AG20443 (cell line): ENCODE measurements around the gene WFIKKN1.
A peak's percentile ranks its signal among the peaks of the same experiment; 100 is the strongest.

Experiments used
- DNase-seq: peaks from one replicate; pipeline ENCODE4 v3.0.0; 2012; ENCODE audit warnings: low spot score, mixed read lengths

WFIKKN1 gene

DNA sequence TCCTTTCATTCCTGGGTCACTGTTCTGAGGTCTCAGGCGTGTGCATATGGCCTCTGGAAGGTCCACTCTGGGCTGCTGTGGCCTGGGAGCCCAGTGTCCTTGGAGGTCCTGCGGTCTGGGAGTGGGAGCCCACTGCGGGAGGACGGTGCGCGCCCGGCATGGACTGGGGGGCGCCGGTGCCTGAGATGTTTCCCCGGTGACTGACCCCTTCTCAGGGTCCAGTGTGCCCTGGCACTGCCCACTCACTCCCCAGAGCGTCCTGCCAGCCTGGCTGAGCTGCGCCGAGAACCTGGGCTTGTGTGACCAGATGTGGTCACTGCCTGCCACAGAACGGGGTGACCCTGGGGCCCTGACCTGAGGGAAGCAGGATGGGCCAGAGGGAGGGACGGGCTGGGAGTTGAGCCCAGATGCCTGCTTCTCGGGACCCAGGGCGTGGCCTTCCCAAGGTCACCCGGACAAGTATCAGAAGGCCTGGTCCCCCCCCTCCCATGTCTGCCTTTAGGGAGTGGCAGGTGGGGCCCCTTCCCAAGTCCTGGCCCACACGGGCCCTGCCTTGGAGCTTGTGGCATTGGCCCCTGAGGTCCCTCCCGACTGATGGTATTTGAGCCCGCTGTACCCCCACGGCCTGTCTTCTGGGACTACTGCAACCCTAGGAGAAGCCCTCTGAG lies 43.6 kb downstream of the WFIKKN1 start:
- no peak for DNase-seq

- peak; percentile 60 for DNase-seq
These were observed 44.4 kb downstream of the WFIKKN1 start, which contains the start of gene RHBDL1 for GRCh38 chr16:674968-675883. TSS of gene RHBDL1 (plus strand) at chr16:675671. CDS start at chr16:675791, 120 bp downstream.

GRCh38 chr16:675884-676564 lies 45.2 kb downstream of the WFIKKN1 start:
- no peak for DNase-seq

DNA sequence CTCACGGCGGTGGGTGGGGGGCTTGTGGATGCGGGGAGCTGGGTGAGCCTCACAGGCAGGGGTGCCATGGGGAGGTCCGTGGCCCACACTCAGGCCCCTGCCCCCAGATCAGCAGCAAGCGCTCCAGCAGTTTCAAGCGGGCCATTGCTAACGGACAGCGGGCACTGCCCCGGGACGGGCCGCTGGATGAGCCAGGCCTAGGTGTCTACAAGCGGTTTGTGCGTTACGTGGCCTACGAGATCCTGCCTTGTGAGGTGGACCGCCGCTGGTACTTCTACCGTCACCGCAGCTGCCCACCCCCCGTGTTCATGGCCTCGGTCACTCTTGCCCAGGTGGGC lies 45.7 kb downstream of the WFIKKN1 start:
- DNase-seq, result no peak

- DNase-seq, result no peak
These were observed 46.1 kb downstream of the WFIKKN1 start for GRCh38 chr16:676913-677312.

GRCh38 chr16:677316-678190 lies 46.8 kb downstream of the WFIKKN1 start:
- DNase-seq, result no peak

DNA sequence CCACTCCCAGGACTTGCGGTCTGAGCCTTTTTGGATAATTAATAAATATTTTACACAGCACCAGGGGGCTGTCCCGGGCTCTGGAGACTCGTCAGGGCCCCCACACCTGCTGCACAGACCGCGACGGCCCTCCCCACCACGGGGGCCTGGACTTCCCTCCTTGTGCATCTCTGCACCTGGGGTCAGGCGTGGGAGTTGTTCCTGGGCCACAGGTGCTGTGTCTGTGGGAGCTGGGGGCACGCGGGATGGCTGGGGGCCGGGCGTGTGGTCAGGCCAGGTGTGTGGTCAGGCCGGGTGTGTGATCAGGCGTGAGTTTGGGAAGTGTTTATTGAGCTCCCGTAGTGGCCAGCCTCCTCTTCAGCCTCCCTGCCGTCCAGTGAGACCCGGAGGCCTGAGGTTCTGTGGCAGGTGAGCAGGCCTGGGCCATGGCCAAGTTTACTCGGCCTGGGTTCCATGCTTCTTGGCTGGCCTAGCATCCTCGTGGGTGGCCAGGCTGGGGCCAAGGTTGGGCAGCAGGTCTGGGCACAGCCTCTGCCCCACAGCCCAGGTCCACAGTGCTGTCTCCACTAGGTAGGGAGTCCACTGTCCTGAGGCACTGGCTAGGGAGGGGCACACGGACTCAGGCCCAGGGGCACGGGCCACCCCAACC lies 47.5 kb downstream of the WFIKKN1 start:
- no peak for DNase-seq

- DNase-seq, result peak; percentile 40
These were observed 48.4 kb downstream of the WFIKKN1 start for GRCh38 chr16:678858-679813.

DNA sequence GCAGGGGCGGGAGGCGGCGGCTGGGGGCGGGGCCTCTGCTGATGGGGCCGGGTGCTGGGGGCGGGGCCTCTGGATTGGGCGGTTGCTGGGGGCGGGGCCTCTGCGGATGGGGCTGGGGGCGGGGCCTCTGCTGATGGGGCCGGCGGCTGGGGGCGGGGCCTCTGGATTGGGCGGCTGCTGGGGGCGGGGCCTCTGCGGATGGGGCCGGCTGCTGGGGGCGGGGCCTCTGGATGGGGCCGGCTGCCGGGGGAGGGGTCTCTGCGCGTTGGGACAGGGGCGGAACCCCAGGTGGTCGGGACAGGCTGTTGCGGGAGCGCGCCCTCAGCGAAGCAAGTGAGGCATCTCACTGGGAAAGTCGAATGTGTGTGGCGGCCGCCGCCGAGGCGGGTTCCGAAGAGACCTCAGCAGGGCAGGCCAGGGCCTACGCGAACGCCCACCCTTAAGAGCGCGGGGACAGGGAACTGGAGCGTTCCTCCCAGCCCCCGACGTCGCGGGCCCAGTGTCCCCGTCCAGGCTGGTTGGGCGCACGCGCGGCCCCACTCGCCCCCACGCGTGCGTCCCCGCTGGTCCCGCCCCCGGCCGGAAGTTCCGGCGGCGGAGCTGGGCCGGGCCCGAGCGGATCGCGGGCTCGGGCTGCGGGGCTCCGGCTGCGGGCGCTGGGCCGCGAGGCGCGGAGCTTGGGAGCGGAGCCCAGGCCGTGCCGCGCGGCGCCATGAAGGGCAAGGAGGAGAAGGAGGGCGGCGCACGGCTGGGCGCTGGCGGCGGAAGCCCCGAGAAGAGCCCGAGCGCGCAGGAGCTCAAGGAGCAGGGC lies 49.2 kb downstream of the WFIKKN1 start, which contains the start of gene STUB1:
TSS of gene STUB1 (plus strand) at position 597 of the 811 bp plus-strand sequence. CDS start at position 713, 116 bp downstream.
- DNase-seq, result peak; percentile 96

DNA sequence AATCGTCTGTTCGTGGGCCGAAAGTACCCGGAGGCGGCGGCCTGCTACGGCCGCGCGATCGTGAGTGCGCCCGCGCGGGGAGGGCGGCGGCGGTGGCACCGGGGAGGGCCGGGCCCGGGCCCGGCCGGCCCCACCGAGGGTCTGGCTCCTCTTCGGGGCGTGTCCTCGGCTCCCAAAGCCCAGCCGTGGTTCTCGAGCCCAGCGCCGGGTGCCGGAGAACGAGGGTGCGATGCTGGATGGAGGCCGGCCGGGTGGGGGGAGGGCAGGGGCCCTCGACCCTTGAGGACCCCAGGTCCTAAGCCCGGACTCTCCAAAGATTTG lies 49.8 kb downstream of the WFIKKN1 start:
- no peak for DNase-seq

- no peak for DNase-seq
These were observed 50.4 kb downstream of the WFIKKN1 start for GRCh38 chr16:680967-681745.

GRCh38 chr16:681746-682427 lies 51.1 kb downstream of the WFIKKN1 start:
- no peak for DNase-seq

- no peak for DNase-seq
These were observed 52.0 kb downstream of the WFIKKN1 start for GRCh38 chr16:682493-683395.

- DNase-seq, result no peak
These were observed 52.7 kb downstream of the WFIKKN1 start for GRCh38 chr16:683396-684070.
